Measurements from ENCODE around the gene LAMC1.

LAMC1 gene

DNA sequence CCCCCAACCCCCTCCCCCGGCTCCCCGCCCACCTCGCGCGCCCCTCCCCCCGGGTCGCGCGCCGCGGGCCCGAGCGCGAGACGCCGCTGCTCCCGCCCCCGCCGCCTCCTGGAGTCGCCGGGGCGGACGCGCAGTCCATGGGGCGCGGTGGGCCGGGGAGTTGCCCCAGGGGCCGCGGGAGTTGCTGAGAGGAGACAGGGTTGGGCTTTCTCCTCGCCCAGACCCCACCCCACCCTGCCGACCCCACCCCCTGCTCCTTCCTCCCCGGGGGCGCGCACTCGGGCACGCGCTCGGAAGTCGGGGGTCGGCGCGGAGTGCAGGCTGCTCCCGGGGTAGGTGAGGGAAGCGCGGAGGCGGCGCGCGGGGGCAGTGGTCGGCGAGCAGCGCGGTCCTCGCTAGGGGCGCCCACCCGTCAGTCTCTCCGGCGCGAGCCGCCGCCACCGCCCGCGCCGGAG lies at the start of gene LAMC1:
Gene LAMC1 (plus strand): TSS at position 275 of the 455 bp plus-strand sequence. CDS start 297 bp downstream, outside the sequence.
- DNase-seq (ENCODE audit: low read depth) = peak; percentile 1

DNA sequence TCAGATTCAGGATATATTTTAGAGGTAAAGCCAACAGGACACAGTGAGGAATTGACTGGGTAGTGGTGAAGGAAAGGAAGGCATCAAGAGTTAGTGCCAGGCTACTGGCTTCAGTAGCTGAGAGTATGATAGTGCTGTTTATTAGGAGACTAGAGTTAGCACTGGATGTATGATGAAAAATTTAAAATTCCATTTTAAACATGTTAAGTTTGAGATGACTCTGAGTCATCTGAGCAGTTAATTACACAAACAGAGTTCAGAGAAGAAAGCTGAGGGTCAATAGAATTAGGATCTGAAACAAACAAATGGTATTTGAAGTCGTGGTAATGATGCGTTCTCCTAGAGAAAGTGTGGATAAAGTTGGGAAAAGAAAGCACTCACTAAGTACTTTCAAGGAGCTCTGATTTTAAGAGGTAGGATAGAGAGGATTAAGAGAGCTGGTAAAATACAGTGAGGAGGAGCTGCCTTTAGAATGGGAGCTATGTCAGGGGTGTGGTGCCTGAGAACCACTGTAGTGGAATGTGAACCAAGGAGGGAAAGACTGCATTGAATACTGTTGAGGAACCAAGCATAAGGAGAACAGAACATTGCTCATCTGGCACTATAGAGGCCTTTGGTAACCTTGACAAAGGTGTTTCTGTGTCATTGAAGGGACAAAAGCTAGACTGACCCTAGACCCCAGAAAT lies 48.6 kb upstream of the LAMC1 start:
- no peak for DNase-seq (ENCODE audit: low read depth)

DNA sequence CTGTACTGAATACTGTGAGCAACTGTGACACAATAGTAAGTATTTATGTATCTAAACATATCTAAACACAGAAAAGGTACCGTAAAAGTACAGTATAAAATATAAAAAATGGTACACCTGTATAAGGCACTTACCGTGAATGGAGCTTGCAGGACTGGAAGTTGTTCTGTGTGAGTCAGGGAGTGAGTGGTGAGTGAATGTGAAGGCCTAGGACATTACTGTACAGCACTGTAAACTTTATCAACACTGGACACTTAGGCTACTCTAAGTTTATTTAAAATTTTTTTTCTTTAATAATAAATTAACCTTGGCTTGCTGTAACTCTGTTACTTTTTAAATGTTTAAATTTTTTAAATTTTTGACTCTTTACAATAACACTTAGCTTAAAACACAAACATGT lies 45.7 kb upstream of the LAMC1 start:
- no peak for DNase-seq (ENCODE audit: low read depth)

DNA sequence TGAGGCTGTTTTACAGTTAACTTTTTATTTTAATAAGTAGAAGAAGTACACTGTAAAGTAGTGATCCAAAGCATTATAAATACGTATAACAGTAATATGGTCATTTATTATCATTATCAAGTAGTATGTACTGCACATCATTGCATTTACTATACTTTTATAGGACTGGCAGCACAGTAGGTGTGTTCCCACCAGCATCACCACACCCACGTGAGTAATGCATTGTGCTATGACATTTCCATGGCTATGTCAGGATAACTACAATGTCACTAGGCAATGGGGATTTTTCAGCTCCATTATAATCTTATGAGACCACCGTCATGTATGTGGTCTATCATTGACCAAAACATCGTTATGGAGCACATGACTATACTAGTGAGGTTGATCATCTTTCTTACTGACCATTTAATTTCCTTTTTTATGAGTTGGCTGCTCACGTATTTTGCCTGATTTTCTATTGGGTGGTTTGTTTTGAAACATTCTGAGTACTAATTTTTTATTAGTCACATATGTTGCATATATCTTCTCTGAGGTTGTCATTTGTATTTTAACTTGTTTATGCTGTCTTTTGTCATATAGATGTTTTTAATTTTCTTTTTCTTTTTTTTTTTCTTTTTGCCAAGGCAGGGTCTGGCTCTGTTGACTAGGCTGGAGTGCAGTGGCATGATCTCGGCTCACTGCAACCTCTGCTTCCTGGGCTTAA lies 44.9 kb upstream of the LAMC1 start:
- DNase-seq (ENCODE audit: low read depth) = no peak

DNA sequence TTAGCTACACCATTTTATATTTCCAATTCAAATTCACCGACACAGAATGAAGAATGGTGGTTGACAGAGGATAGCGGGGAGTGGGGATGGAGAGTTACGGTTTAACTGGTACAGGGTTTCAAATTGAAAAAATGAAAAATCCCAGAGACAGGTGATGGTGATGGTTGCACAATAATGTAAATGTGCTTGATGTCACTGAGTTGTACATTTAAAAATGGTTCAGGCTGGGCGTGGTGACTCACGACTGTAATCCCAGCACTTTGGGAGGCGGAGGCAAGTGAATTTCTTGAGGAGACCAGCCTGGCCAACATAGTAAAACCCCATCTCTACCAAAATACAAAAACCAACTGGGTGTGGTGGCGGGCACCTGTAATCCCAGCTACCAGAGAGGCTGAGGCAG lies 39.1 kb upstream of the LAMC1 start:
- no peak for DNase-seq (ENCODE audit: low read depth)

DNA sequence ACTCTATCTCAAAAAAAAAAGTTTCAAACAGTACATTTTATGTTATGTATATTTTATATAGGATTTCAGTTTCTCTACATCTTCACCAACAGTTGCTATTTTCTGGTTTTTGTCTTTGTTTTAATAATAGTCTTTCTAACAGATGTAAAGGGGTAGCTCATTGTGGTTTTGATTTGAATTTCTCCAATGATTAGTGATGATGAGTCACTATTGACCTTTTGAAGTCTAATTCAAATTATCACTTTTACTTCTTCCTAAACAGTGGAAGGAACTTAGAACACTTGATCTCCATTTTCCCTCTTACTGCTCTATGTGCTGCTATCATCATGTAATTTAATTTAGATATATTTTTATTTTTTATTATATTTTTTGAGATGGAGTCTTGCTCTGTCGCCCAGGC lies 38.6 kb upstream of the LAMC1 start:
- no peak for DNase-seq (ENCODE audit: low read depth)

DNA sequence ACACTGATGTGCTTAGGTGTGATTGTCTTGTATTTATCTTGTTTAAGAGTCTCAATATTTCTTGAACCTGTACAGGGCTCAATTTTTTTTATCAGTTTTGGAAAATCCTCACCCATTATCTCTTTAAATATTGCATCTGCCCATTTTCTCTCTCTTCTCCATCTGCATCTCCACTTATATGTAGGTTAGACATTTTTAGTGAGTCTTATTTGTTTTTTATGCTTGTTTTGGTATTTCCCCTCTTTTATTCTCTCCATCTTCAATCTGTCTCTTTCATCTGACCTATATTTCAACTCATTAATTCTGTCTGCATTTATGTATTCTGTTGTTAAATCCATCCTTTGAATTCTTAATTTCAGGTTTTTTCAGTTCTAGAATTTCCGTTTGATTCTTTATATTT lies 37.3 kb upstream of the LAMC1 start:
- no peak for DNase-seq (ENCODE audit: low read depth)

DNA sequence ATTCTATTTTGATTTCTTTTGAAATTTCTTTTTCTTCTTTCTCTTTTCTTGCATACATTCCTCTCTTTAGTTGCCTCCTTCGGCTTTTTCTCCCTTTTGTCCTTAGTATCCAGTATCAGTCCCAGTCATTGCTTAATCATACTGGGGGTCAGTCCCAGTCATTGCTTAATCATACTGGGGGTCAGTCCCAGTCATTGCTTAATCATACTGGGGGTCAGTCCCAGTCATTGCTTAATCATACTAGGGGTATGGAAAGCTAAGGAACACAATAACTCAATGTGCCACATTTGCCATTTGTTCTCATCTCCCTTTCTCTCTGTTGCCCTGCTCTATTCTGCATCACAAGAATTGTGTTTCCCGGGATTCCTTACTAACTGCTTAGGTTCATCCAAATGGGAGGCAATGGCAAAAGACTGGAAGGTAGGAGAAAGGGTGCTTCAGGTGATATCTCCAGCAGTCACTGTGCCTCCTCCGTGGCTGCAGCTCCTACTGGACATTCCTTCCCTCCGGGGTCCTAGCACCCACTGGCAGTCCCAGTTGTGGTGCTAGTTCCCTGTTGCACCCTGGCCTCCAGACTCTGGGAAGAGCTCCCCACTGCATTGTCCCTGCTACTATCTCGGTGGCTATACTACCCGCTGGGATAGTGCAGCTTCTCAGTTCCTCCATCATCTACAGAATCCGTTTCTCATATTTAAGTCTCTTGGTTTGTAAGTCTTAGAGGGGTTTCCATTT lies 32.6 kb upstream of the LAMC1 start:
- DNase-seq (ENCODE audit: low read depth) = no peak

DNA sequence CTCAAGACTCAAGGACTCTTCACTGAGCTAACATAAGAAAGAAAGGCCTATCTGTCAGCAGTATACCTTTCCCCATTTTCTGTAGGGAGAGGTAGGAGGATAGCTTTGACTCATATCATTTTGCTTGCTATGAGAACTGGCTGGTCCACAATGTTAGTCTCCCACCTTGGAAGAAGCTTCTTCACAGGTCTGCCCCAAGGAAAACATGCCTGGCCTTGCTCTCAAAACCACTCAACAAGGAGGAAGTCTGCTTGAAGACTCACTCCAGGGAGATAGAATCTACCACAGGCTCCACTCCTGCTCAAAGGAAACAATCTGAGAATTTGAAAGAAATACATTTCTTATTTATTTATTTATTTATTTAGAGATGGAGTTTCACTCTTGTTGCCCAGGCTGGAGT lies 29.5 kb upstream of the LAMC1 start:
- no peak for DNase-seq (ENCODE audit: low read depth)

DNA sequence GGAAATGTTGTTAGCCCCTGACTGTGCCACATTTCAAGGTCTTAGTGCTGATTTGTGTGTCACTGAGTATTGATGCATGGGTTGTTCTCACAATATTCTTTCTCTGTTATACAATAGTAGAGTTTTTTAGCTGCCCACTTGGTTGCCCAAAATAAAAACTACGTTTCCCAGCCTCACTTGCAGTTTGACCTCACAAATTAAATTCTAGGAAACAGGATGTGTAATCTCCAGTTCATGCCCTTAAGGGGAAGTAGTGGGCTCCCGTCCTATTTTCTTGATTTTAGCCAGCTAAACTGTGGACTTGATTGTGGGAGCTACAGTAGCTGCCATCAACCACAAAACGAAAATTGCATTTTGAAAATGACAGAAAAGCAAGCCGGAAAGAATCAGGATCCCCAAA lies 27.3 kb upstream of the LAMC1 start:
- DNase-seq (ENCODE audit: low read depth) = no peak

DNA sequence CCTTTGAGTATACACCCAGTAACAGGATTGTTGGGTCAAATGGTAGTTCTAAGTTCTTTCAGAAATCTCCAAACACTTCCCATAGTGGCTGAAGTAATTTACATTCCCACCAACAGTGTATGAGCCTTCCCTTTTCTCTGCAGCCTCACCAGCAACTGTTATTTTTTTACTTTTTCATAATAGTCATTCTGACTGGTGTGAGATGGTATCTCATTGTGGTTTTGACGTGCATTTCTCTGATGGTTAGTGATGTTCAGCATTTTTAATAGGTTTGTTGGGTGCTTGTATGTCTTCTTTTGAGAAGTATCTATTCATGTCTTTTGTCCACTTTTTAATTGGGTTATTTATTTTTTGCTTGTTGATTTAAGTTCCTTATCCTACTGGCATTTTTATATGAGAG lies 26.4 kb upstream of the LAMC1 start:
- no peak for DNase-seq (ENCODE audit: low read depth)

DNA sequence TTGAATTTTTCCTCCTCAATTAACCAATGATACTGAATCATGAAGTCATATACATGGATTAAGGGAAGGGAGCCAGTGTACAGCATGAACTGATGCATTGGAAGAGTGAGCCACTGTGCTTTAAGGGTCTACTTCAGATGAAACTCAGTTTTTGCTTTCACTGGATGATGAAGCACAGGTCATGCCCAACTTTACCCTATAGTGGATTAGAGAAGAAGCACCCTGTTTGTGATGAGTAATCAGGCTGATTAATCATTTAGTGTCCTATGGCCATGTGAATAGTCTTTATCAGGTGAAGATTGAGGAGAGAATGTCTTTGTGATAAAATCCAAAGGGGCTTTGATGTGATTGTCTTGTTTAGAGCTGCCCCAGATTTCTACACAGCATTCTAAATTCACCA lies 24.7 kb upstream of the LAMC1 start:
- no peak for DNase-seq (ENCODE audit: low read depth)

DNA sequence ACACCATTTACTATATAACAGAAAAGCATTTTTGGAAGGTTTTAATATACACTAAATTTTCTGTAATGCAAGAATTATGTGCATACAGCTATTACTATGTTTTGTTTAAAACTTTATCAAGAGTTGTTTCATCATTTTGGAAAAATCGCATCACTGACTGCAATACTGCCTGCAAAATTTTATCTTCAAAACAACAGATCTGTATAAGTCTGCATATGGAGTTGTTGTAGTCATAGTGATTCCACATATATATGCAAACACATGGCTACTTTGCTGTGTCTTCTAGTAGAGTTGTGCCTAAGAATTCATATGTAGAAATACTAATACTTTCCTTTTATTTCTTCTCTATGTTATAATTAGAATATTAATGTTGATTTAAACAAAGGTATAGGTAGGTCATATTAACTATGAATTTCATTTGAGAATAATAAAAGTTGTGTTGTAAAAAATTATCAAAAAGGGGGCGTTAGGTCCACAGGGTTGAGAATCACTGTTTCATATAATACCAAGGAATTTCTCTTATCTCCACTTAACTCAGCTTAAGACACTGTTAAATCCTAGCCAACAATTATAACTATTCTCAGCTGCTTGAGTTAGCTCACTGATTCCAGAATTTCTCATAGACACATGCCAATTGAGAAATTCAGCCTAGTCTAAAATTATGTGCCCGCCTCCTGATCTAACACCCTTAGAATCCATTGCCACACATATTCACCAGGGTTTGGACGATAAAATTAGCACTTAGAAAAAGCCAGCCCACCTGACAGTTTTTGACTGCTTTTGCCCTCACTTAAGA lies 22.9 kb upstream of the LAMC1 start:
- no peak for DNase-seq (ENCODE audit: low read depth)

DNA sequence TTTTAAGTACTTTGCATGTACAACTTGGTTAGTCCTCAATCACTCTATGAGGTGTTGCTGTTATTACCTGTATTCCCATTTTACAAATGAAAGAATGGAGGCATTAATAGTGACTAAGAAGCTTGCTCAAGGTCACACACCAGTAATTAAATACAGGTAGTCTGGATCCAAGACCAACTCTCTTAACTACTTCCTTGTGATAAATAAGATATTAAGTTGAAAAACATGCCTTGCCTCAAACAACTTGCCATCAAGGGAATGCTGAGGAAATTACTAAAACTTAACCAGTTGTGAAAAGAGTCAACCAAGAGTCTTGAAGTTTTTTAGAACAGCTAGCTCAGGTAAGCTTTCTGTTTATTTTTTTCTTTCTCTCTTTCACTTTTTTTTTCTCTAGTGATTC lies 21.0 kb upstream of the LAMC1 start:
- no peak for DNase-seq (ENCODE audit: low read depth)

DNA sequence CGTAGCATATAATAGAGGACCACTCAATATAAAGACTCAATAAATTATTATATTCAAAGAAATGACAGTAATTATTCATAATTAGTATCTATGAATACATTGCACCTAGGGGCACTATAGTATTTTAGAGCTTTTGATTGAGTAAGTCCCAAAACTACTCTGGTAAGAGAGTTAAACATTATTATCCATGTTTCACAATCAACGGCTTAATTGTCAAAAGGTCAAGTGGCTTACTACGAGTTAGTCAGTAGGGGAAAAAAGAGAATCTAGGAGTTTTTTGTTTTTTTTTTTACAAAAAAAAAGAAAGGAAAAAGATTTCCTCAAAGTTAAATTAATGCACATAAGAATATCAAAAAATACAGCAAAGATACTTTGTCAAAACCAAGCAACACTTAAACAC lies 20.4 kb upstream of the LAMC1 start:
- DNase-seq (ENCODE audit: low read depth) = no peak

DNA sequence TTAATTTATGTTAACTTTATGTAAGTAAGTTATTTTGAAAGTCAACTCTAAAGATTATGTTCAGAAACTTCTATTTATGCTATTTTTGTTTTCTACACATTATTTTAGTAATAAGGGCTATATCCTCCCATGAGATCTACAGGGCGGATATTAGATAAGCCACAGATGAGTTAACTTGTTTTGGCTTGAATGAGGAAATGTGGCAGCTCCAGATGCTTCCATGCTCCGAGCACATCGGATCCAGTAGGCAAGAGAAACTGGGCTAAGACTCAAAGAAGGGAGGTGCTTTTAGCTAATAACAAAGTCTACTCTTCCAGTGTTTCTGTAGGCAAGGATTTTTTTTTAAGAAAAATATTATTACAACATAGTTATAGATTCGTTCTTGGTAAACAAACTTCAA lies 20.0 kb upstream of the LAMC1 start:
- DNase-seq (ENCODE audit: low read depth) = no peak

DNA sequence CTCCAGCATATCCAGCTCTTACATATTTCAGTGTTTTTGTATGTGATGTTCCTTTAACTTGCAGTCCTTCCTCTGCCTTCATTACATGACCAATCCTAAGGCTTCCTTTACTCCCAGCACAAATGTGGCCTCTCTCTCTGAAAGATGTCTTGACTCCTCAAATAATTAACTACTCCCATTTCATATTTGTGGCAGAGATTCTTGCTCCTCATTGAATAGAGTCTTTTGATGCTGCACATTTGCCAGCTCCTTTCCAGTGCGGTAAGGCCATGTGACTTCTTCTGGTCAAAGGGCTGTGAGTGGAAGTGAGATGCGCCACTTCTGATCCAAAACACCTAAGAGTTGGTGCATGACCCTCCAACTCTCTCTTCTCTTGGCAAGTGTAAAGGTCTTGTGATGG lies 19.1 kb upstream of the LAMC1 start:
- no peak for DNase-seq (ENCODE audit: low read depth)

DNA sequence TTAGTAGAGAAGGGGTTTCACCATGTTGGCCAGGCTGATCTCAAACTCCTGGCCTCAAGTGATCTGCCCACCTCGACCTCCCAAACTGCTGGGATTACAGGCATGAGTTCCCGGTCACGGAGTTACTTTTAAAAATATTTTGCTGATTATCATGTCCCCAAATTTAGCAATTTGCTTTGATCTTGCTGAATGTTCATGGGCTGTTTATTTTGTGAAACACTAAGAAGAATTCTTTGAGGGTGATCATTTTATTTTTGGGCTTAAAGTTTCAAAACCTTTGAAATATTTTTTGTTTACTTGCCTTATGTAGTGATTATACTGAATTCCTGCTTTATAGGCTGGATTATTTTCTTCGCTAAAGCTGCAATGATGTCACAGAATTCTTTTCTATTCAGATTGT lies 11.4 kb upstream of the LAMC1 start:
- no peak for DNase-seq (ENCODE audit: low read depth)

DNA sequence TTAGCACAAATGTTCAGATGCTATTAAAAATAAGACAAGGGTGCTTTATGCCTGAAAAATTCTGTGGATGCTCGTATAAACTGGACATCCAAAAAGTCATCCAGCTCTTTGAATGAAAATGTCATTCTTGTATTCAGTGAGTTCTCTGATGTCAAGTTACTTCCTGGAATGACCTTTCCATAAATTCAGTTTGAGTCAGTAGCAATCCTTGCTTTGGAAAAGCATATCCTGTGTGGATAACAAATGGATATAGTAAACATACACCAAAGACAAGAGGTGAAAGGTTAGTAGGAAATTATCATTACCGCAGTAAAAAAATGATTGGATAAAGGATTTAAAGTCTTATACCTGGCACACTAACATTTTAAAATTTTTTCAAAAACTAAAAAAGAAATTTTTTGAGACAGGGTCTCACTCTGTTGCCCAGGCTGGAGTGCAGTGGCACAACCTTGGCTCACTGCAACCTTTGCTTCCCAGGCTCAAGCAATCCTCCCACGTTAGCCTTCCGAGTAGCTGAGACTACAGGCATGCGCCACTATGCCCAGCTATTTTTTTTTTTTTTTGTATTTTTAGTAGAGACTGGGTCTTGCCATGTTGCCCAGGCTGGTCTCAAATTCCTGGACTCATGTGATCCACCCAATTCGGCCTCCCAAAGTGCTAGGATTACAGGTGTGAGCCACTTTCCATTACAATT lies 10.8 kb upstream of the LAMC1 start:
- DNase-seq (ENCODE audit: low read depth) = no peak

DNA sequence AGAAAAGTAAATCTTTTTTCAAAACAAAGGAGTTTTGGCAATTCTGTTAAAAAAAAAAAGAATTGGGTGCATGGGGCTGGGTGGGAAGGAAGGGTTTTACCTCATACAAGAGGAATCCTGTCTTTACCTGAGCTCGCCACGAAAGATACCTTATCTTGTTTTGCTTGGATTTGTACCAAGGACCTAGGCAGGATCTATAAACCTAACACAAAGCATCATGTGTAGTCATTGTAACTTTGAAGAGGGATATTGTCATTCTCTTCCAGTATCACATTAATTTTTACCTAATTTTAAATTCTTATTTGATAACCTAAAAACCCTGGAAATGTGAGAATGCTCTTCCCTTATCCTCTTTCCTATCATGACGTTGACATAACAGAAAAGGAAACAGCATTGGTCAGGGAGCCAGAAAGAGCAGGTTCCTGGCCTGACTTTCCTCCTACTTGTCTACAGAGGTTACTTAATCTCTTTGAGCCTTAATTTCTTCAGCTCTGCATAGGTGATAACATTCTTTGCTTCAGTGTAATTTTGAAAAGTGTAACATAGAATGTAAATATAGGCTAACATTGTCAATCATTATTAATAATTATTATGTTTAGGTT lies 4.0 kb upstream of the LAMC1 start:
- no peak for DNase-seq (ENCODE audit: low read depth)

DNA sequence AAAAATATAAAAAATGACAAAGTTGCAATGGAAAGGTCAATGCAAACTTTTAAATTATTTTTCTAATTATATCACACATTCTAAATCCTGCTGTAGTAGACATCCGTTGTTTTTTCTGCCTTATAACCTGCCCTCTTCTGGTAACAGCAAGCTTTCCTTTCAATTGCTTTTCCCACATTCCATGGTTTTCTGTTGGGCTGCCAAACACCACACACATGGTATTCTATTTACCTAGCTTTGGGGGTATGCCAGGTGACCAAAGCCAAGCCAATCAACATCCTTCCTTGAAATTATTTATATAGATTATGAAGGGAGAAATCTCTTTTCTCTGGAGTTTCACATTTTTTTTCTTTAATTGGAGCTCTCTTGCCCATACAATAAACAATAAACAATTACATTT lies 3.4 kb upstream of the LAMC1 start:
- DNase-seq (ENCODE audit: low read depth) = no peak
